GM18498 (cell line): ENCODE results near the gene EPB41L5.
A peak's percentile ranks its signal among the peaks of the same experiment; 100 is the strongest.
"Not testable (repeated sequence)": the region's sequence is repeated elsewhere in the genome, so short reads cannot be mapped to it uniquely, and the experiment has no call there.

Experiments used
- ATAC-seq: cut with Tn5 transposase; IDR thresholded peaks from one replicate; pipeline ENCODE4 v1.9.1; 2021; ENCODE audit warnings: mild to moderate bottlenecking, moderate library complexity; ENCODE audit not compliant: unreplicated experiment

Gene EPB41L5

GRCh38 chr2:120140866-120141265 is 128.0 kb downstream of the EPB41L5 start:
- no peak for ATAC-seq

GRCh38 chr2:120141300-120142069 is 128.6 kb downstream of the EPB41L5 start:
- ATAC-seq: no peak

- no peak for ATAC-seq
Measured at GRCh38 chr2:120142528-120143219, 129.8 kb downstream of the EPB41L5 start.

- ATAC-seq: no peak
Measured at GRCh38 chr2:120148229-120148628, 135.4 kb downstream of the EPB41L5 start.

GRCh38 chr2:120148669-120149068 is 135.8 kb downstream of the EPB41L5 start:
- no peak for ATAC-seq

- no peak for ATAC-seq
Measured at GRCh38 chr2:120149406-120149805, 136.5 kb downstream of the EPB41L5 start.

GRCh38 chr2:120150040-120150482 is 137.2 kb downstream of the EPB41L5 start:
- ATAC-seq: no peak

- ATAC-seq: no peak
Measured at GRCh38 chr2:120155308-120155707, 142.4 kb downstream of the EPB41L5 start.

GRCh38 chr2:120158658-120159057 is 145.8 kb downstream of the EPB41L5 start:
- ATAC-seq: not testable (repeated sequence)

GRCh38 chr2:120161190-120161589 is 148.3 kb downstream of the EPB41L5 start:
- ATAC-seq: no peak

- ATAC-seq: no peak
Measured at GRCh38 chr2:120162716-120163115, 149.8 kb downstream of the EPB41L5 start.

GRCh38 chr2:120167272-120167671 is 154.4 kb downstream of the EPB41L5 start:
- no peak for ATAC-seq

- ATAC-seq: no peak
Measured at GRCh38 chr2:120169020-120169419, 156.1 kb downstream of the EPB41L5 start.

- no peak for ATAC-seq
Measured at GRCh38 chr2:120174963-120175581, 162.2 kb downstream of the EPB41L5 start.

GRCh38 chr2:120176526-120176925 is 163.6 kb downstream of the EPB41L5 start:
- ATAC-seq: no peak

- peak; percentile 97 for ATAC-seq
Measured at GRCh38 chr2:120177001-120177621, 164.2 kb downstream of the EPB41L5 start.

GRCh38 chr2:120177973-120178372 is 165.1 kb downstream of the EPB41L5 start:
- ATAC-seq: no peak

- ATAC-seq: no peak
Measured at GRCh38 chr2:120179396-120179795, 166.5 kb downstream of the EPB41L5 start.

GRCh38 chr2:120180066-120180465 is 167.2 kb downstream of the EPB41L5 start:
- ATAC-seq: no peak

GRCh38 chr2:120182019-120182560 is 169.2 kb downstream of the EPB41L5 start:
- ATAC-seq: no peak

- no peak for ATAC-seq
Measured at GRCh38 chr2:120189189-120189588, 176.3 kb downstream of the EPB41L5 start.
